ENCODE data around the gene TOGARAM1.

TOGARAM1 gene

GRCh38 chr14:44963775-44964380, 1.9 kb downstream of the TOGARAM1 start:
- DNase-seq (ENCODE audit: low read depth in 2 of 2) = no peak

GRCh38 chr14:44966601-44967336, 4.8 kb downstream of the TOGARAM1 start:
- no peak for DNase-seq (ENCODE audit: low read depth in 2 of 2)

GRCh38 chr14:44968714-44969113, 6.7 kb downstream of the TOGARAM1 start:
- no peak for DNase-seq (ENCODE audit: low read depth in 2 of 2)

GRCh38 chr14:44970907-44971306, 8.9 kb downstream of the TOGARAM1 start:
- no peak for DNase-seq (ENCODE audit: low read depth in 2 of 2)

- DNase-seq (ENCODE audit: low read depth in 2 of 2) = no peak
Measured at GRCh38 chr14:44971459-44971858, 9.5 kb downstream of the TOGARAM1 start.

GRCh38 chr14:44979273-44979672, 17.3 kb downstream of the TOGARAM1 start:
- DNase-seq (ENCODE audit: low read depth in 2 of 2) = no peak

- DNase-seq (ENCODE audit: low read depth in 2 of 2) = no peak
Measured at GRCh38 chr14:44979740-44980356, 17.9 kb downstream of the TOGARAM1 start.

- no peak for DNase-seq (ENCODE audit: low read depth in 2 of 2)
Measured at GRCh38 chr14:44981198-44981597, 19.2 kb downstream of the TOGARAM1 start.

GRCh38 chr14:44982594-44982993, 20.6 kb downstream of the TOGARAM1 start:
- DNase-seq (ENCODE audit: low read depth in 2 of 2) = no peak

- DNase-seq (ENCODE audit: low read depth in 2 of 2) = no peak
Measured at GRCh38 chr14:44988694-44989093, 26.7 kb downstream of the TOGARAM1 start.

- DNase-seq (ENCODE audit: low read depth in 2 of 2) = no peak
Measured at GRCh38 chr14:44989497-44990440, 27.8 kb downstream of the TOGARAM1 start.

- no peak for DNase-seq (ENCODE audit: low read depth in 2 of 2)
Measured at GRCh38 chr14:44990533-44990932, 28.5 kb downstream of the TOGARAM1 start.

- no peak for DNase-seq (ENCODE audit: low read depth in 2 of 2)
Measured at GRCh38 chr14:44995196-44995595, 33.2 kb downstream of the TOGARAM1 start.

GRCh38 chr14:44995770-44996294, 33.8 kb downstream of the TOGARAM1 start:
- DNase-seq (ENCODE audit: low read depth in 2 of 2) = no peak

GRCh38 chr14:45003924-45004323, 41.9 kb downstream of the TOGARAM1 start:
- no peak for DNase-seq (ENCODE audit: low read depth in 2 of 2)

GRCh38 chr14:45015133-45015532, 53.1 kb downstream of the TOGARAM1 start:
- DNase-seq (ENCODE audit: low read depth in 2 of 2) = no peak

- DNase-seq (ENCODE audit: low read depth in 2 of 2) = no peak
Measured at GRCh38 chr14:45028107-45028626, 66.2 kb downstream of the TOGARAM1 start.

GRCh38 chr14:45034730-45035129, 72.7 kb downstream of the TOGARAM1 start:
- DNase-seq (ENCODE audit: low read depth in 2 of 2) = no peak

GRCh38 chr14:45038256-45038655, 76.3 kb downstream of the TOGARAM1 start:
- DNase-seq (ENCODE audit: low read depth in 2 of 2) = no peak

GRCh38 chr14:45038865-45039264, 76.9 kb downstream of the TOGARAM1 start:
- DNase-seq (ENCODE audit: low read depth in 2 of 2) = no peak

- DNase-seq (ENCODE audit: low read depth in 2 of 2) = no peak
Measured at GRCh38 chr14:45039390-45039789, 77.4 kb downstream of the TOGARAM1 start.
